ENCODE results near the gene SPTBN5.

The SPTBN5 gene

GRCh38 chr15:41798607-41799487 lies 95.0 kb downstream of the SPTBN5 start:
- Histone ChIP-seq H3K27ac (ENCODE audit: insufficient read depth, low read depth, low read length, poor library complexity, severe bottlenecking) (no peak overlapping the region), H3K9me3 (ENCODE audit: control insufficient read depth, low read length) (no peaks in the 10 kb centered on the region), H3K27me3 (ENCODE audit: control insufficient read depth, insufficient read depth, low read length, poor library complexity, severe bottlenecking) (no peaks in the 10 kb centered on the region), H3K36me3 (ENCODE audit: control insufficient read depth, insufficient read depth, low read length) (no peaks in the 10 kb centered on the region), H3K4me1 (ENCODE audit: control insufficient read depth, insufficient read depth, low read length) (no peaks in the 10 kb centered on the region), H3K4me3 (ENCODE audit: insufficient read depth, low read depth, low read length) (no peak overlapping the region)
- WGBS, 2 experiments: 91 to 92% methylated on average over 9 of the region's 9 CpGs

All from ectodermal cell (in vitro differentiated cells).